HCT116 (cell line): Measurements from ENCODE around the gene BAX. TPM values are rescaled to one million over a fixed set of nuclear protein-coding genes. Genes with fewer than 3 reads are reported as not detected.

Experiments used
- ATAC-seq: fragments of 200-7000 bp; cut with Tn5 transposase; 2 replicates; pipeline ENCODE4 v1.9.1; 2020; ENCODE audit warnings: mild to moderate bottlenecking, moderate library complexity
- BruUV-seq: library from RNA; stranded (reverse); fragments of 400-500 nt; replicated peaks from 2 replicates; lab custom pipeline; 2021; lab: Mats Ljungman, UMichigan
- CTCF ChIA-PET: fragments of 300-600 bp; sonication (Branson Sonifier 250); formaldehyde crosslinking; loops from one replicate; lab custom pipeline; 2021; ENCODE audit warnings: antibody characterized with exemption; lab: Charles Lee
- POLR2A ChIA-PET: fragments of 300-600, 350-600 bp; sonication (Branson Sonifier 250); formaldehyde crosslinking; loops from one replicate; lab custom pipeline; 2021; ENCODE audit warnings: antibody characterized with exemption; lab: Charles Lee
- RAD21 ChIA-PET, 2 experiments: fragments of 300-600 bp; sonication (Branson Sonifier 250); formaldehyde crosslinking; loops; one replicate each; lab custom pipeline; 2023; ENCODE audit warnings: low total read pairs in 2 of 2; ENCODE audit not compliant: uncharacterized antibody in 2 of 2, unreplicated experiment in 2 of 2, low non-redundant PET in 1 of 2; lab: Charles Lee
- DNase-seq: peaks from one replicate; pipeline ENCODE4 v3.0.0-alpha.2; 2010; ENCODE audit warnings: low read depth, low spot score
- H2AFZ ChIP-seq: fragments of 200-600 bp; shearing (Covaris generic), sonication (generic); 2 replicates; pipeline ENCODE4 v1.6.1; 2017; ENCODE audit warnings: low read depth, mixed run types, mixed read lengths, antibody characterized with exemption, low read length; ENCODE audit not compliant: poor library complexity, severe bottlenecking
- H3K27ac ChIP-seq: 2 replicates; pipeline ENCODE4 v1.5.1; 2012; ENCODE audit warnings: low read depth, low read length
- H3K27me3 ChIP-seq: fragments of 200-600 bp; sonication (generic); 2 replicates; pipeline ENCODE4 v1.6.1; 2016; ENCODE audit warnings: mixed run types, low read length, mixed read lengths; ENCODE audit not compliant: insufficient read depth
- H3K36me3 ChIP-seq, 2 experiments: fragments of 200-500 bp in 1 of 2; fragments of 200-600 bp in 1 of 2; sonication (Bioruptor generic) in 1 of 2; sonication (generic) in 1 of 2; 2 replicates each; pipeline versions ENCODE4 v1.5.1 to v1.6.1; 2014 to 2016; ENCODE audit warnings: low read length in 2 of 2, inconsistent platforms in 1 of 2, mixed read lengths in 1 of 2, mixed run types in 1 of 2; ENCODE audit not compliant: insufficient read depth in 2 of 2, control insufficient read depth in 1 of 2
- H3K4me1 ChIP-seq, 2 experiments: fragments of 200-600 bp in 1 of 2; sonication (generic) in 1 of 2; 2 replicates each; pipeline versions ENCODE4 v1.5.1 to v1.6.1; 2012 to 2017; ENCODE audit warnings: low read length in 2 of 2, inconsistent platforms in 1 of 2, mild to moderate bottlenecking in 1 of 2, mixed read lengths in 1 of 2, mixed run types in 1 of 2, moderate library complexity in 1 of 2; ENCODE audit not compliant: insufficient read depth in 2 of 2, control insufficient read depth in 1 of 2
- H3K4me2 ChIP-seq: fragments of 200-600 bp; sonication (generic); 2 replicates; pipeline ENCODE4 v1.6.1; 2017; ENCODE audit warnings: mixed run types, low read length, mixed read lengths
- H3K4me3 ChIP-seq, 2 experiments: fragments of 200-600 bp in 1 of 2; sonication (generic) in 1 of 2; replicated peaks in 1 of 2; 2 replicates each; pipeline ENCODE4 v1.5.1; 2011 to 2016; ENCODE audit warnings: low read length in 2 of 2, control low read depth in 1 of 2, low read depth in 1 of 2, mild to moderate bottlenecking in 1 of 2, mixed read lengths in 1 of 2, mixed run types in 1 of 2
- H3K79me2 ChIP-seq: fragments of 200-600 bp; sonication (generic); 2 replicates; pipeline ENCODE4 v1.6.1; 2017; ENCODE audit warnings: mild to moderate bottlenecking, mixed run types, low read length, moderate library complexity, mixed read lengths; ENCODE audit not compliant: insufficient read depth
- H3K9ac ChIP-seq: fragments of 200-600 bp; sonication (generic); 2 replicates; pipeline ENCODE4 v1.6.1; 2016; ENCODE audit warnings: low read length, mixed read lengths
- H3K9me2 ChIP-seq: fragments of 200-600 bp; sonication (generic), shearing (Covaris generic); 2 replicates; pipeline ENCODE4 v1.6.1; 2017; ENCODE audit warnings: mixed run types, mild to moderate bottlenecking, moderate library complexity; ENCODE audit not compliant: insufficient read depth
- H3K9me3 ChIP-seq, 2 experiments: fragments of 200-500 bp in 1 of 2; fragments of 200-600 bp in 1 of 2; sonication (Bioruptor generic) in 1 of 2; sonication (generic) in 1 of 2; 2 replicates each; pipeline ENCODE4 v1.6.1; 2014 to 2017; ENCODE audit warnings: low read length in 2 of 2, mixed read lengths in 2 of 2, inconsistent platforms in 1 of 2, low read depth in 1 of 2, mild to moderate bottlenecking in 1 of 2, mixed run types in 1 of 2, moderate library complexity in 1 of 2; ENCODE audit not compliant: control insufficient read depth in 1 of 2, insufficient read depth in 1 of 2
- H4K20me1 ChIP-seq: fragments of 200-600 bp; sonication (generic), shearing (Covaris generic); 2 replicates; pipeline ENCODE4 v1.6.1; 2017; ENCODE audit warnings: mixed run types, mild to moderate bottlenecking, moderate library complexity; ENCODE audit not compliant: insufficient read depth
- ATF3 ChIP-seq: IDR thresholded peaks from 2 replicates; pipeline ENCODE4 v1.6.1; 2012
- CEBPB ChIP-seq: IDR thresholded peaks from 2 replicates; pipeline ENCODE4 v1.6.1; 2012; ENCODE audit warnings: low read depth
- CTCF ChIP-seq, 3 experiments: fragments of 200-600 bp in 1 of 3; sonication (generic) in 1 of 3; IDR thresholded peaks in 2 of 3; conservative IDR thresholded peaks in 1 of 3; 2 replicates each; pipeline ENCODE4 v1.5.1; 2012 to 2017; ENCODE audit warnings: low read depth in 2 of 3, low read length in 2 of 3, antibody characterized with exemption in 1 of 3, borderline replicate concordance in 1 of 3, control low read depth in 1 of 3, mild to moderate bottlenecking in 1 of 3, mixed read lengths in 1 of 3, mixed run types in 1 of 3, moderate library complexity in 1 of 3; ENCODE audit not compliant: insufficient read depth in 1 of 3
- ELF1 ChIP-seq: IDR thresholded peaks from 2 replicates; pipeline ENCODE4 v1.6.1; 2012; ENCODE audit warnings: low read depth, borderline replicate concordance
- FOSL1 ChIP-seq: IDR thresholded peaks from 2 replicates; pipeline ENCODE4 v1.6.1; 2012; ENCODE audit warnings: low read depth
- MAX ChIP-seq: IDR thresholded peaks from 2 replicates; pipeline ENCODE4 v1.6.1; 2012
- POLR2A ChIP-seq: IDR thresholded peaks from 2 replicates; pipeline ENCODE4 v1.7.0; 2011; ENCODE audit warnings: borderline replicate concordance; ENCODE audit not compliant: insufficient read depth, insufficient read length; ENCODE audit errors: extremely low read depth
- POLR2AphosphoS5 ChIP-seq: IDR thresholded peaks from 2 replicates; pipeline ENCODE4 v1.6.1; 2011; ENCODE audit warnings: mild to moderate bottlenecking, low read depth, low read length, moderate library complexity
- RAD21 ChIP-seq: IDR thresholded peaks from 2 replicates; pipeline ENCODE4 v1.6.1; 2012; ENCODE audit warnings: low read depth, mild to moderate bottlenecking
- SIN3A ChIP-seq: IDR thresholded peaks from 2 replicates; pipeline ENCODE4 v1.6.1; 2012; ENCODE audit warnings: low read depth
- SP1 ChIP-seq: IDR thresholded peaks from 2 replicates; pipeline ENCODE4 v1.6.1; 2012; ENCODE audit warnings: low read depth
- SRF ChIP-seq: IDR thresholded peaks from 2 replicates; pipeline ENCODE4 v1.6.1; 2012; ENCODE audit warnings: low read depth
- TCF7L2 ChIP-seq: IDR thresholded peaks from 2 replicates; pipeline ENCODE4 v1.7.0; 2011; ENCODE audit warnings: borderline replicate concordance, inconsistent platforms; ENCODE audit not compliant: insufficient read depth, insufficient read length; ENCODE audit errors: extremely low read depth
- YY1 ChIP-seq: IDR thresholded peaks from 2 replicates; pipeline ENCODE4 v1.6.1; 2011; ENCODE audit warnings: low read length, low read depth, moderate library complexity, mild to moderate bottlenecking; ENCODE audit not compliant: insufficient replicate concordance; ENCODE audit errors: extremely low read depth
- ZBTB33 ChIP-seq: IDR thresholded peaks from 2 replicates; pipeline ENCODE4 v1.6.1; 2011; ENCODE audit warnings: mild to moderate bottlenecking, low read length, moderate library complexity; ENCODE audit not compliant: insufficient replicate concordance; ENCODE audit errors: extremely low read depth
- ZFX ChIP-seq: fragments of 450-650 bp; IDR thresholded peaks from 2 replicates; pipeline ENCODE4 v1.6.1; 2017
- ZNF274 ChIP-seq: fragments of 200-500 bp; sonication (Bioruptor generic); IDR thresholded peaks from 2 replicates; pipeline ENCODE4 v1.6.1; 2014; ENCODE audit warnings: mild to moderate bottlenecking, low read depth, low read length, inconsistent platforms
- intact Hi-C: fragments of 100-400 bp; cut with micrococcal nuclease; formaldehyde crosslinking; loops from 2 replicates; pipeline ENCODE4 v1.10.0; 2022
- total RNA-seq: library from RNA; stranded (reverse); gene quantifications from one replicate; pipeline ENCODE4 v1.2.1, GENCODE V29; 2021; ENCODE audit not compliant: unreplicated experiment

BAX gene
- total RNA-seq, 1 experiment from 2014 or later, result 96.4 TPM

GRCh38 chr19:48999481-49000325 is 45.0 kb downstream of the BAX start:
- TF ChIP-seq POLR2AphosphoS5, result no peak
- no peak for TF ChIP-seq SRF
- TF ChIP-seq SP1, result no peak
- TF ChIP-seq ZFX, result no peak
- peak; percentile 58 for TF ChIP-seq RAD21
- no peak for TF ChIP-seq YY1
- TF ChIP-seq FOSL1, result no peak
- peak; percentile 48 to 79 (median 78); a peak in 5 of 6 replicates for TF ChIP-seq CTCF (IDR thresholded peaks at IDR 0.05 in 2 of 3, conservative IDR thresholded peaks at IDR 0.05 in 1 of 3; ENCODE audit: borderline replicate concordance in 1 of 3, insufficient read depth in 1 of 3, low read depth in 2 of 3, low read length in 2 of 3)
- peak; percentile 75 for TF ChIP-seq TCF7L2
- no peak for TF ChIP-seq CEBPB
- no peak for TF ChIP-seq ZNF274
- TF ChIP-seq ZBTB33, result no peak
- TF ChIP-seq SIN3A, result no peak
- TF ChIP-seq MAX, result no peak
- no peak for TF ChIP-seq ATF3
- TF ChIP-seq POLR2A, result no peak
- no peak for TF ChIP-seq ELF1
- ChIA-PET RAD21 (no interaction called here), POLR2A (no interaction called here), CTCF (interaction anchor here (0.6 to 2.3 kb wide), 15 partner anchors 10 to 208 kb away, joined by 3 to 19 read pairs (median 4); partner anchors contain the start of genes CGB7 and NTF4)
- DNase-seq, result no peak
- no peak overlapping the region for H2AFZ ChIP-seq
- H3K9me2 ChIP-seq, result no peaks in the 10 kb centered on the region
- H3K36me3 ChIP-seq, result peaks cover 20 to 40% of the 10 kb centered on the region in 2 experiments; a peak in 3 of 4 replicates
- peaks cover 81% of the 10 kb centered on the region for H3K79me2 ChIP-seq
- no peak overlapping the region for H3K4me3 ChIP-seq
- H4K20me1 ChIP-seq, result peaks cover 14% of the 10 kb centered on the region; the same call in 1 of the 2 replicates
- H3K27ac ChIP-seq, result no peak overlapping the region
- H3K9me3 ChIP-seq, result no peaks in the 10 kb centered on the region
- H3K27me3 ChIP-seq, result no peaks in the 10 kb centered on the region
- H3K9ac ChIP-seq, result no peak overlapping the region
- no TSS peak for BruUV-seq
- no peak overlapping the region for H3K4me2 ChIP-seq
- peaks cover 9 to 22% of the 10 kb centered on the region in 2 experiments for H3K4me1 ChIP-seq
- peak; percentile 75 for ATAC-seq
- intact Hi-C loops, result loop anchor here (2.0 to 5.0 kb wide), 2 partner anchors 209 to 223 kb away; no protein-coding TSS in a partner anchor
